Measurements from ENCODE around the gene GNG3. TPM values are rescaled to one million over a fixed set of nuclear protein-coding genes. Genes with fewer than 3 reads are reported as not detected.

The GNG3 gene
- total and polyA plus RNA-seq, 2 of the 8 experiments (the other 6 are each of a cell fraction or from before 2014, with no cell fraction given): 4.9 to 12.1 TPM

DNA sequence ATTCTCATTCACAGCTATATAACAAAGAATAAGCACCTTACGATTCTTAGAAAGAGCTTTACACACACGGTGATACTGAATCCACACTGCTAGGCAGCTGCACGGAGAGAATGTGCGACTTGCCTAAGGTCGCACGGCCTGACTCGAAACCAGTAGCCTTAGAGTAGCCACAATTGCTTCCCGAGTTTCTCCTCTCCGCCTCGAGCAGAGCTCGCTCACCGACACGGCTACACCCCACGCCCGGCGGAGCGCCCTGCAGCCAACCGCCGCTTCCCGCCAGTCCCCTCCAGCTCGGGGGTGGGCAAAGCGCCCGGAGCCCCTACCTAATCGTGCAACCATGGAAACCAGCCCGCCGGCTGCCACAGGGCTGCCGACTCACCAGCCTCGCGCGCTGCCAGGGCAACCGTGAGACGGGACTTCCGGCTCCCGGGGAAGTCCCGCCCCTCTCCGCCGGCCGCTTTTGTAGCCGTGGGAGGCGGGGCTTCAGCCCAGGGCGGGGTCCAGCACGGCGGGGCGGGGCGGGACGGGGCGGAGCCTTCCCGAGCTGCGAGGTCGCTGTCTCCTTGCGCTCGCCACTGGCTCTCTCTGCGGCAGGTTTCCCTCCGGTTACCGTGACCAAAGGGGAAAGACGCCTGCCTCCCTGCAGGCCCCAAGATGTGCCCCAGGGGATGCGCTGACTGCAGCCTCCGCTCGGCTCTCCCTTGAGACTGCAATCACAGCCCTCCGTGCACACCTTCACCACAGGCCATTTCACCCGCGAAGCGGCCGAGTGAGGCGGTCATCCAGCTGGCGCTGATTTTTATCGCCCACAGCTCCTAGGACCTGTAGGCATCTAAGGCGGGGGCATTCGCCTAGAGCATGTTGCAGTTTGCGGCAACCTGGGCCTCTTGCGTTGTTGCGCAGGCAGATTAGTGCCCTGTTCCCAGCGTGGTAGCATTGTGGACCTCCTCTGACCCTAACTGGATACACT, 1.3 kb upstream of the GNG3 start (continued):
- TF ChIP-seq NRF1 (IDR thresholded peaks at IDR 0.05; ENCODE audit: low read depth, low read length) (no peak), CBX8 (IDR thresholded peaks at IDR 0.05; ENCODE audit: borderline replicate concordance, low read depth, low read length) (no peak), BRCA1 (IDR thresholded peaks at IDR 0.05; ENCODE audit: low read depth, low read length) (no peak), MAFK (IDR thresholded peaks at IDR 0.05; ENCODE audit: low read depth, low read length) (no peak), SIN3A (conservative IDR thresholded peaks at IDR 0.05 in 1 of 2, IDR thresholded peaks at IDR 0.05 in 1 of 2; ENCODE audit: low read depth in 1 of 2, low read length in 2 of 2) (peak; percentile 49 to 90; a peak in 3 of 4 replicates), ASH2L (IDR thresholded peaks at IDR 0.05; ENCODE audit: low read length) (no peak), NANOG (IDR thresholded peaks at IDR 0.05; ENCODE audit: insufficient read depth, low read depth, low read length, poor library complexity, severe bottlenecking) (no peak), EZH2 (IDR thresholded peaks at IDR 0.05; ENCODE audit: low read depth, low read length, severe bottlenecking) (no peak), HDAC6 (IDR thresholded peaks at IDR 0.05; ENCODE audit: low read depth, low read length) (no peak), RAD21 (IDR thresholded peaks at IDR 0.05 in 1 of 2, conservative IDR thresholded peaks at IDR 0.05 in 1 of 2; ENCODE audit: low read depth in 2 of 2, low read length in 2 of 2) (no peak), CBX5 (IDR thresholded peaks at IDR 0.05; ENCODE audit: low read depth, low read length) (no peak), BACH1 (IDR thresholded peaks at IDR 0.05; ENCODE audit: low read length) (no peak), TEAD4 (IDR thresholded peaks at IDR 0.05; ENCODE audit: low read depth, low read length) (no peak), SP1 (IDR thresholded peaks at IDR 0.05; ENCODE audit: low read depth, low read length) (no peak), ZNF274 (IDR thresholded peaks at IDR 0.05; ENCODE audit: borderline replicate concordance, extremely low read depth, low read length) (no peak), POU5F1 (IDR thresholded peaks at IDR 0.05; ENCODE audit: low read depth, low read length) (no peak), RBBP5 (IDR thresholded peaks at IDR 0.05; ENCODE audit: borderline replicate concordance, low read depth, low read length) (no peak; the same call in 1 of the 2 replicates)
- TF ChIP-seq, protein P1, sequence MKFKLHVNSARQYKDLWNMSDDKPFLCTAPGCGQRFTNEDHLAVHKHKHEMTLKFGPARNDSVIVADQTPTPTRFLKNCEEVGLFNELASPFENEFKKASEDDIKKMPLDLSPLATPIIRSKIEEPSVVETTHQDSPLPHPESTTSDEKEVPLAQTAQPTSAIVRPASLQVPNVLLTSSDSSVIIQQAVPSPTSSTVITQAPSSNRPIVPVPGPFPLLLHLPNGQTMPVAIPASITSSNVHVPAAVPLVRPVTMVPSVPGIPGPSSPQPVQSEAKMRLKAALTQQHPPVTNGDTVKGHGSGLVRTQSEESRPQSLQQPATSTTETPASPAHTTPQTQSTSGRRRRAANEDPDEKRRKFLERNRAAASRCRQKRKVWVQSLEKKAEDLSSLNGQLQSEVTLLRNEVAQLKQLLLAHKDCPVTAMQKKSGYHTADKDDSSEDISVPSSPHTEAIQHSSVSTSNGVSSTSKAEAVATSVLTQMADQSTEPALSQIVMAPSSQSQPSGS (IDR thresholded peaks at IDR 0.05; ENCODE audit: low read length): no peak
